ENCODE data around the gene ZSCAN20. TPM values are rescaled to one million over a fixed set of nuclear protein-coding genes. Genes with fewer than 3 reads are reported as not detected.

The ZSCAN20 gene
- total RNA-seq, 4 donors from 2014 or later = 2.7 to 7.0 (median 4.2) TPM

DNA sequence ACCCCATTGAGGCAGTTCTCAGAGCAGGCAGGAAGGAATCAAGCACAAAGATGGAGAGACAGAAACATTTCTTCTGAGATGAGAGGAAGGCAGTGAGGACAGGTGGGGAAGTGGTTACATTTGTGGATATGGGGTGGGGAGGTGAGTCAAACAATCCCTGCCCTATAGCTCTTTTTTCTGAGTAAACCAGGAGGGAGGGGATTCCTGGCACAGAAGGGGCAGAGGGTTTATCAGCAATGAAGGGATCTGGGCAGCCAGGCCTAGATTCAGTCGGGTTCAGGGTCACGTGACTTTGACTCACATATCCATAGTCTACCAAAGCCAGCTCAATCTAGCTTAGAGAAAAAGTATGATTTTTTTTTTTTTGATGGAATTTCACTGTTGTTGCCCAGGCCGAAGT is 25.9 kb upstream of the ZSCAN20 start:
- Histone ChIP-seq H3K4me3 (no peak overlapping the region), H3K36me3 (no peaks in the 10 kb centered on the region), H3K4me1 (peaks cover 12 to 14% of the 10 kb centered on the region in 2 donors), H3K9me3 (no peaks in the 10 kb centered on the region), H3K27me3 (no peaks in the 10 kb centered on the region), H3K27ac (no peak overlapping the region)
- ATAC-seq = no peak
- intact Hi-C loops (cut with DNase I; ENCODE audit: low total_unique reads) = no loop called here
- DNase-seq = no peak
- in situ Hi-C loops (cut with MboI; ENCODE audit: low sequenced_read_pairs in 4 of 4) = no loop called here
- no peak for TF ChIP-seq CTCF (IDR thresholded peaks at IDR 0.05 in 4 of 5, conservative IDR thresholded peaks at IDR 0.05 in 1 of 5)
- no peak for TF ChIP-seq POLR2A (IDR thresholded peaks at IDR 0.05)

DNA sequence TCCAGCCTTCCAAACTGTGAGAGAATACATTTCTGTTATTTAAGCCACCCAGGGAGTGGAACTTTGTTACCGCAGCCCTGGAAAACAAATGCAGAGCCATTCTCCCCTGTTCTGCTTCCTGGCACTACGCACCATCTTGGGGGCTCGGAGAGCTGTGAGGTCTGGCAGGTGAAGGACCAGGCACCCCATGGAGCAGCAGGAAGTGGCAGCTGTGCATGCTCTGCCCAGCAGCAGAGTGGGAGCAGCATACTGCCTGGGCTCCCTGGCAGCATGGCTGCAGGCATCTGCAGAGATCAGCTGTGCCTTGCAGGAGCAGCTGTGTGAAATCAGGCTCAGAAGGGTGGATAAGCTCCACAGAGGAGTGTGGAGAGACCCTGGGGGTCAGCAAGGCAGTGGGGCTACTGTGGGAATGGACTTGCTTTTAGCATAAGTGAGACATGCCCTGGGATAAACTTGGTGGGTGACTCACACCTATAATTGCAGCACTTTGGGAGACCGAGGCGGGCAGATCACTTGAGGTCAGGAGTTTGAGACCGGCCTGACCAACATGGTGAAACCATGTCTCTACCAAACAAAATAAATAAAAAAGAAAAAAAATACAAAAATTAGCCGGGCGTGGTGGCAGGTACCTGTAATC is 17.7 kb upstream of the ZSCAN20 start:
- no peak for TF ChIP-seq CTCF (IDR thresholded peaks at IDR 0.05 in 4 of 5, conservative IDR thresholded peaks at IDR 0.05 in 1 of 5)
- TF ChIP-seq POLR2A (IDR thresholded peaks at IDR 0.05) = no peak
- Histone ChIP-seq H3K36me3 (no peaks in the 10 kb centered on the region), H3K4me1 (peaks cover 22 to 33% of the 10 kb centered on the region in 2 donors), H3K4me3 (no peak overlapping the region), H3K9me3 (no peaks in the 10 kb centered on the region), H3K27me3 (no peaks in the 10 kb centered on the region), H3K27ac (peak overlapping the region; percentile 78 to 84 (median 80))
- in situ Hi-C loops (cut with MboI; ENCODE audit: low sequenced_read_pairs in 4 of 4) (loop anchor here (5.0 to 25.0 kb wide), 3 partner anchors 77 to 160 kb away; no protein-coding TSS in a partner anchor), intact Hi-C loops (cut with DNase I; ENCODE audit: low total_unique reads) (no loop called here)
- ATAC-seq (no peak), DNase-seq (no peak)

- Histone ChIP-seq H3K9me3 (no peaks in the 10 kb centered on the region), H3K4me1 (peaks cover 32 to 43% of the 10 kb centered on the region in 2 donors), H3K36me3 (no peaks in the 10 kb centered on the region), H3K27ac (peak overlapping the region; percentile 78 to 84 (median 80)), H3K4me3 (no peak overlapping the region), H3K27me3 (no peaks in the 10 kb centered on the region)
- peak; percentile 90 to 96 for DNase-seq
- intact Hi-C loops (cut with DNase I; ENCODE audit: low total_unique reads) (loop anchor here (2.0 kb wide), 2 partner anchors 15 to 89 kb away; no protein-coding TSS in a partner anchor), in situ Hi-C loops (cut with MboI; ENCODE audit: low sequenced_read_pairs in 4 of 4) (loop anchor here in 3 of 4 donors (10.0 to 25.0 kb wide), 2 partner anchors 94 to 161 kb away; no protein-coding TSS in a partner anchor)
- peak; percentile 86 to 90 for ATAC-seq
- TF ChIP-seq CTCF (IDR thresholded peaks at IDR 0.05 in 4 of 5, conservative IDR thresholded peaks at IDR 0.05 in 1 of 5) (peak; percentile 54 to 73 (median 68)), POLR2A (IDR thresholded peaks at IDR 0.05) (no peak)
Measured at GRCh38 chr1:33455539-33456501, 16.6 kb upstream of the ZSCAN20 start.

DNA sequence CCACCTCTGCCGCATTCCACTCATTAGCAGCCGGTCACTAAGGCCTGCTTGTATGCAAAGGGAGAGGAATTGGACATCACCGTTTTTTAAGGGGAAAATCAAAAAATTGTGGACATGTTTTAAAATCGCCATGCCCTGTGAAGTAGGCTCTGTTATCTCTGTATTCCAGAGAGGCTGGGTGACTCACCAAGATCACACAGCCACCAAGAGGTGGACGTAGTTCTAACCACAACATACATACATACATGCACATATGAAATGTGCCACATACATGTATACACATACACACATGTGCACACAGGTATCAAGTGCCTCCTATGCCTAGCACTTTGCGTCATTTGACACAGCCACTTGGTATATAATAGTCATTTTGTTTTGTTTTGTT is 16.0 kb upstream of the ZSCAN20 start:
- H3K36me3 ChIP-seq = no peaks in the 10 kb centered on the region
- DNase-seq (no peak), ATAC-seq (peak; percentile 17 to 34)
- no peaks in the 10 kb centered on the region for H3K9me3 ChIP-seq
- in situ Hi-C loops (cut with MboI; ENCODE audit: low sequenced_read_pairs in 4 of 4) = loop anchor here in 3 of 4 donors (10.0 to 25.0 kb wide), 2 partner anchors 94 to 162 kb away; no protein-coding TSS in a partner anchor
- H3K4me1 ChIP-seq = peaks cover 38 to 50% of the 10 kb centered on the region in 2 donors
- H3K27ac ChIP-seq = peak overlapping the region; percentile 78 to 84 (median 80)
- H3K27me3 ChIP-seq = no peaks in the 10 kb centered on the region
- intact Hi-C loops (cut with DNase I; ENCODE audit: low total_unique reads) = loop anchor here (2.0 kb wide), 2 partner anchors 14 to 90 kb away; no protein-coding TSS in a partner anchor
- TF ChIP-seq POLR2A (IDR thresholded peaks at IDR 0.05) (no peak), CTCF (IDR thresholded peaks at IDR 0.05 in 4 of 5, conservative IDR thresholded peaks at IDR 0.05 in 1 of 5) (no peak)
- no peak overlapping the region for H3K4me3 ChIP-seq

Data from gastrocnemius medialis (tissue), 4 donors.